Suprapubic skin (tissue), 3 donors: ENCODE data around the gene SRM.
"Not testable (repeated sequence)": the region's sequence is repeated elsewhere in the genome, so short reads cannot be mapped to it uniquely, and the experiment has no call there.

Experiments used
- CTCF ChIP-seq, 2 donors: fragments of 200-600 bp in 1 of 2; fragments of 450-650 bp in 1 of 2; sonication (generic) in 1 of 2; IDR thresholded peaks; one replicate each; pipeline ENCODE4 v1.5.1; 2016 to 2019; ENCODE audit warnings: antibody characterized with exemption in 2 of 2, mild to moderate bottlenecking in 1 of 2, moderate library complexity in 1 of 2
- POLR2AphosphoS5 ChIP-seq, 3 donors: sonication (generic); formaldehyde crosslinking; IDR thresholded peaks; one replicate each; pipeline ENCODE4 v1.6.1; 2017; ENCODE audit warnings: antibody characterized with exemption in 3 of 3

GRCh38 chr1:11073398-11073797 lies 13.6 kb upstream of the SRM start:
- TF ChIP-seq CTCF, POLR2AphosphoS5 (IDR thresholded peaks at IDR 0.05): not testable (repeated sequence)
